HG03280 (cell line): ENCODE measurements around the gene POLA1.
"Not testable (repeated sequence)": the region's sequence is repeated elsewhere in the genome, so short reads cannot be mapped to it uniquely, and the experiment has no call there.

Source experiments
- ATAC-seq: cut with Tn5 transposase; IDR thresholded peaks from one replicate; pipeline ENCODE4 v1.9.1; 2021; ENCODE audit warnings: mild to moderate bottlenecking, moderate library complexity; ENCODE audit not compliant: unreplicated experiment

The POLA1 gene

GRCh38 chrX:24789047-24789446 lies 95.3 kb downstream of the POLA1 start:
- ATAC-seq: no peak

- no peak for ATAC-seq
Observed at GRCh38 chrX:24790166-24790565, 96.4 kb downstream of the POLA1 start.

- no peak for ATAC-seq
Observed at GRCh38 chrX:24796204-24796603, 102.5 kb downstream of the POLA1 start.

GRCh38 chrX:24799078-24799477 lies 105.4 kb downstream of the POLA1 start:
- no peak for ATAC-seq

GRCh38 chrX:24799565-24799964 lies 105.8 kb downstream of the POLA1 start:
- no peak for ATAC-seq

- no peak for ATAC-seq
Observed at GRCh38 chrX:24805201-24805600, 111.5 kb downstream of the POLA1 start.

- not testable (repeated sequence) for ATAC-seq
Observed at GRCh38 chrX:24819807-24820206, 126.1 kb downstream of the POLA1 start.

GRCh38 chrX:24828147-24828546 lies 134.4 kb downstream of the POLA1 start:
- ATAC-seq: no peak

GRCh38 chrX:24828600-24828999 lies 134.9 kb downstream of the POLA1 start:
- ATAC-seq: no peak

GRCh38 chrX:24833695-24834094 lies 140.0 kb downstream of the POLA1 start:
- no peak for ATAC-seq

GRCh38 chrX:24837966-24838365 lies 144.2 kb downstream of the POLA1 start:
- no peak for ATAC-seq

- no peak for ATAC-seq
Observed at GRCh38 chrX:24838629-24839028, 144.9 kb downstream of the POLA1 start.

- no peak for ATAC-seq
Observed at GRCh38 chrX:24839331-24839730, 145.6 kb downstream of the POLA1 start.

GRCh38 chrX:24842486-24842885 lies 148.8 kb downstream of the POLA1 start:
- ATAC-seq: no peak

GRCh38 chrX:24846550-24847150 lies 152.9 kb downstream of the POLA1 start:
- ATAC-seq: no peak

GRCh38 chrX:24851289-24851688 lies 157.6 kb downstream of the POLA1 start:
- ATAC-seq: no peak

- ATAC-seq: no peak
Observed at GRCh38 chrX:24851780-24852179, 158.1 kb downstream of the POLA1 start.

- ATAC-seq: no peak
Observed at GRCh38 chrX:24858004-24858746, 164.5 kb downstream of the POLA1 start.

GRCh38 chrX:24859211-24859841 lies 165.6 kb downstream of the POLA1 start:
- ATAC-seq: no peak

- ATAC-seq: no peak
Observed at GRCh38 chrX:24860140-24860539, 166.4 kb downstream of the POLA1 start.

- no peak for ATAC-seq
Observed at GRCh38 chrX:24862343-24862742, 168.6 kb downstream of the POLA1 start.

GRCh38 chrX:24863779-24864178 lies 170.1 kb downstream of the POLA1 start:
- not testable (repeated sequence) for ATAC-seq
